ENCODE results near the gene ECE2. TPM values are rescaled to one million over a fixed set of nuclear protein-coding genes. Genes with fewer than 3 reads are reported as not detected.
A peak's percentile ranks its signal among the peaks of the same experiment; 100 is the strongest.

Gene ECE2
- total and polyA plus RNA-seq, 10 of the 15 experiments (the other 5 are each of a cell fraction or from before 2014, with no cell fraction given): not detected

DNA sequence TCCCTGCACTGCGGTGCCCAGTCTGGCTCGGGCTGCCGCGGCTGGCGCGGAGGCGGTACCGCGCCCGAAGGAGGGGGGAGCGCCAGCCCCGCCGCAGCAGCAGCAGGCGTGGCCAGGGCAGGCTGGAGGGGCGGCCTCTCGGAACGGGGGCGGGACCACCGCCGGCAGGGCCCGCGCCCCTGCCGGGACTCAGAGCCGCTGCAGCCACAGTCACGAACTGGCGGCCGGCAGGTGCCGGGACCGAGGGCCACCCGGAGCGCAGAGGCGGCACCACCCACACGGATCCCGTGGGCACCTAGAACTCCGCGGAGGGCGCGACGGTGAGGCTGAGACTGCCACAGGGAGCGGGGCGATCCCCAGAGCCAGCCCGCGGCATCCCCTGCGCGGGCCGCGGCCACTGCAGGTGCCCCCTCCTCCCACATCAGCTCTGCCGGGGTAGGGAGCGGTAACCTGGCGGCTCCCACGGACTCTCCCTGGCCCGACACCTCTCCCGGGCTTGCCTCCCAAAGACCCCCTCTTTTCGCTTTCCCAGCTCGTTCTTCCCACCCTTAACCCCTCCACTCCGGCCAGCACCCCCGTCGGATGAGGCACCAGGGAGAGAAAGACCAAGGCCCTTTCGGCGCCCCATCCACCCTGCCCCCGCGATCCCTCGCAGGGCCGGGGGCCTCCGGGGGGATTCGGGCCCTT lies 46.3 kb upstream of the ECE2 start, which contains the start of gene VWA5B2:
Gene VWA5B2, plus strand, starts transcription at position 192 of the 687 bp plus-strand sequence. CDS start 944 bp downstream, outside the sequence.
- intact Hi-C loops (cut with micrococcal nuclease; ENCODE audit: unreplicated experiment) (no loop called here), in situ Hi-C loops (cut with MboI) (no loop called here)
- H3K9ac ChIP-seq (ENCODE audit: control insufficient read depth, insufficient read depth, low read length): no peak within 1 kb of the TSS
- H3K79me2 ChIP-seq (ENCODE audit: control insufficient read depth, insufficient read depth, low read length): no peaks in the 10 kb centered on the region
- H2AFZ ChIP-seq (ENCODE audit: control insufficient read depth, low read depth, low read length): peak within 1 kb of the TSS; percentile 51
- CTCF ChIA-PET: interaction anchor here (4.4 kb wide), 1 partner anchor 23 kb away, joined by 69 read pairs; the partner anchor contains the start of gene EEF1AKMT4
- H3K27ac ChIP-seq (ENCODE audit: control insufficient read depth, insufficient read depth): no peak within 1 kb of the TSS
- peak within 1 kb of the TSS; percentile 29; the same call in 1 of the 2 replicates for H3K4me3 ChIP-seq
- H3K4me1 ChIP-seq (ENCODE audit: control insufficient read depth, insufficient read depth, low read length): no peaks in the 10 kb centered on the region
- peaks cover 16 to 18% of the 10 kb centered on the region in 2 experiments for H3K27me3 ChIP-seq (replicated peaks in 1 of 2; ENCODE audit: control insufficient read depth in 2 of 2, insufficient read depth in 2 of 2, low read length in 1 of 2)
- DNase-seq (ENCODE audit: low read depth, low spot score): no peak
- FAIRE-seq: no peak
- H3K4me2 ChIP-seq (ENCODE audit: control insufficient read depth, insufficient read depth): peak within 1 kb of the TSS; percentile 77; the same call in 1 of the 2 replicates
- H3K36me3 ChIP-seq (ENCODE audit: control insufficient read depth in 2 of 2, insufficient read depth in 2 of 2, low read length in 1 of 2): no peaks in the 10 kb centered on the region
- 2% methylated on average over 44 of the region's 66 CpGs for WGBS (ENCODE audit: insufficient coverage, insufficient replicate concordance, low lambda C conversion rate, missing lambda C conversion rate)
- ATAC-seq: peak; percentile 96
- BruUV-seq (replicated peaks): no TSS peak
- SMC1A ChIA-PET (ENCODE audit: uncharacterized antibody, unreplicated experiment): interaction anchor here (0.8 kb wide), 1 partner anchor 20 kb away, joined by 3 read pairs; the partner anchor contains the start of gene EEF1AKMT4
- RAD21 ChIA-PET (ENCODE audit: unreplicated experiment): interaction anchor here (1.0 to 1.1 kb wide), 2 partner anchors 11 to 334 kb away, joined by 4 read pairs; no protein-coding TSS in a partner anchor
- POLR2A ChIA-PET: no interaction called here
- H3K9me3 ChIP-seq (replicated peaks; ENCODE audit: control insufficient read depth, insufficient read depth, low read length): no peaks in the 10 kb centered on the region
- no peaks in the 10 kb centered on the region for H4K20me1 ChIP-seq (ENCODE audit: control insufficient read depth, insufficient read depth)
- TF ChIP-seq EGR1 (IDR thresholded peaks at IDR 0.05; ENCODE audit: borderline replicate concordance in 1 of 2, low read depth in 2 of 2, low read length in 2 of 2): peak in 1 of 2 experiments; percentile 55; a peak in 2 of 3 replicates
- no peak for TF ChIP-seq NFIC (IDR thresholded peaks at IDR 0.05; ENCODE audit: low read depth, low read length)
- peak; percentile 49 for TF ChIP-seq SUZ12 (IDR thresholded peaks at IDR 0.05; ENCODE audit: unreplicated experiment)
- TF ChIP-seq, protein P1, sequence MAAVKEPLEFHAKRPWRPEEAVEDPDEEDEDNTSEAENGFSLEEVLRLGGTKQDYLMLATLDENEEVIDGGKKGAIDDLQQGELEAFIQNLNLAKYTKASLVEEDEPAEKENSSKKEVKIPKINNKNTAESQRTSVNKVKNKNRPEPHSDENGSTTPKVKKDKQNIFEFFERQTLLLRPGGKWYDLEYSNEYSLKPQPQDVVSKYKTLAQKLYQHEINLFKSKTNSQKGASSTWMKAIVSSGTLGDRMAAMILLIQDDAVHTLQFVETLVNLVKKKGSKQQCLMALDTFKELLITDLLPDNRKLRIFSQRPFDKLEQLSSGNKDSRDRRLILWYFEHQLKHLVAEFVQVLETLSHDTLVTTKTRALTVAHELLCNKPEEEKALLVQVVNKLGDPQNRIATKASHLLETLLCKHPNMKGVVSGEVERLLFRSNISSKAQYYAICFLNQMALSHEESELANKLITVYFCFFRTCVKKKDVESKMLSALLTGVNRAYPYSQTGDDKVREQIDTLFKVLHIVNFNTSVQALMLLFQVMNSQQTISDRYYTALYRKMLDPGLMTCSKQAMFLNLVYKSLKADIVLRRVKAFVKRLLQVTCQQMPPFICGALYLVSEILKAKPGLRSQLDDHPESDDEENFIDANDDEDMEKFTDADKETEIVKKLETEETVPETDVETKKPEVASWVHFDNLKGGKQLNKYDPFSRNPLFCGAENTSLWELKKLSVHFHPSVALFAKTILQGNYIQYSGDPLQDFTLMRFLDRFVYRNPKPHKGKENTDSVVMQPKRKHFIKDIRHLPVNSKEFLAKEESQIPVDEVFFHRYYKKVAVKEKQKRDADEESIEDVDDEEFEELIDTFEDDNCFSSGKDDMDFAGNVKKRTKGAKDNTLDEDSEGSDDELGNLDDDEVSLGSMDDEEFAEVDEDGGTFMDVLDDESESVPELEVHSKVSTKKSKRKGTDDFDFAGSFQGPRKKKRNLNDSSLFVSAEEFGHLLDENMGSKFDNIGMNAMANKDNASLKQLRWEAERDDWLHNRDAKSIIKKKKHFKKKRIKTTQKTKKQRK (IDR thresholded peaks at IDR 0.05; ENCODE audit: low read depth, low read length): no peak
- TF ChIP-seq, protein P2, sequence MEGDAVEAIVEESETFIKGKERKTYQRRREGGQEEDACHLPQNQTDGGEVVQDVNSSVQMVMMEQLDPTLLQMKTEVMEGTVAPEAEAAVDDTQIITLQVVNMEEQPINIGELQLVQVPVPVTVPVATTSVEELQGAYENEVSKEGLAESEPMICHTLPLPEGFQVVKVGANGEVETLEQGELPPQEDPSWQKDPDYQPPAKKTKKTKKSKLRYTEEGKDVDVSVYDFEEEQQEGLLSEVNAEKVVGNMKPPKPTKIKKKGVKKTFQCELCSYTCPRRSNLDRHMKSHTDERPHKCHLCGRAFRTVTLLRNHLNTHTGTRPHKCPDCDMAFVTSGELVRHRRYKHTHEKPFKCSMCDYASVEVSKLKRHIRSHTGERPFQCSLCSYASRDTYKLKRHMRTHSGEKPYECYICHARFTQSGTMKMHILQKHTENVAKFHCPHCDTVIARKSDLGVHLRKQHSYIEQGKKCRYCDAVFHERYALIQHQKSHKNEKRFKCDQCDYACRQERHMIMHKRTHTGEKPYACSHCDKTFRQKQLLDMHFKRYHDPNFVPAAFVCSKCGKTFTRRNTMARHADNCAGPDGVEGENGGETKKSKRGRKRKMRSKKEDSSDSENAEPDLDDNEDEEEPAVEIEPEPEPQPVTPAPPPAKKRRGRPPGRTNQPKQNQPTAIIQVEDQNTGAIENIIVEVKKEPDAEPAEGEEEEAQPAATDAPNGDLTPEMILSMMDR (IDR thresholded peaks at IDR 0.05 in 2 of 3, conservative IDR thresholded peaks at IDR 0.05 in 1 of 3; ENCODE audit: control insufficient read depth in 2 of 3, extremely low read depth in 1 of 3, insufficient read depth in 1 of 3, low read depth in 3 of 3, low read length in 3 of 3): peak in 1 of 3 experiments; percentile 18; a peak in 1 of 6 replicates
- no peak for TF ChIP-seq SIN3A (IDR thresholded peaks at IDR 0.05; ENCODE audit: low read depth, low read length)
- no peak for TF ChIP-seq JUND (IDR thresholded peaks at IDR 0.05; ENCODE audit: low read depth, low read length)
- no peak for TF ChIP-seq MAX (IDR thresholded peaks at IDR 0.05; ENCODE audit: low read depth, low read length)
- TF ChIP-seq, protein P3, sequence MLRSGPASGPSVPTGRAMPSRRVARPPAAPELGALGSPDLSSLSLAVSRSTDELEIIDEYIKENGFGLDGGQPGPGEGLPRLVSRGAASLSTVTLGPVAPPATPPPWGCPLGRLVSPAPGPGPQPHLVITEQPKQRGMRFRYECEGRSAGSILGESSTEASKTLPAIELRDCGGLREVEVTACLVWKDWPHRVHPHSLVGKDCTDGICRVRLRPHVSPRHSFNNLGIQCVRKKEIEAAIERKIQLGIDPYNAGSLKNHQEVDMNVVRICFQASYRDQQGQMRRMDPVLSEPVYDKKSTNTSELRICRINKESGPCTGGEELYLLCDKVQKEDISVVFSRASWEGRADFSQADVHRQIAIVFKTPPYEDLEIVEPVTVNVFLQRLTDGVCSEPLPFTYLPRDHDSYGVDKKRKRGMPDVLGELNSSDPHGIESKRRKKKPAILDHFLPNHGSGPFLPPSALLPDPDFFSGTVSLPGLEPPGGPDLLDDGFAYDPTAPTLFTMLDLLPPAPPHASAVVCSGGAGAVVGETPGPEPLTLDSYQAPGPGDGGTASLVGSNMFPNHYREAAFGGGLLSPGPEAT (IDR thresholded peaks at IDR 0.05; ENCODE audit: low read depth): no peak
- TF ChIP-seq YBX1 (IDR thresholded peaks at IDR 0.05): no peak
- TF ChIP-seq, protein P4, sequence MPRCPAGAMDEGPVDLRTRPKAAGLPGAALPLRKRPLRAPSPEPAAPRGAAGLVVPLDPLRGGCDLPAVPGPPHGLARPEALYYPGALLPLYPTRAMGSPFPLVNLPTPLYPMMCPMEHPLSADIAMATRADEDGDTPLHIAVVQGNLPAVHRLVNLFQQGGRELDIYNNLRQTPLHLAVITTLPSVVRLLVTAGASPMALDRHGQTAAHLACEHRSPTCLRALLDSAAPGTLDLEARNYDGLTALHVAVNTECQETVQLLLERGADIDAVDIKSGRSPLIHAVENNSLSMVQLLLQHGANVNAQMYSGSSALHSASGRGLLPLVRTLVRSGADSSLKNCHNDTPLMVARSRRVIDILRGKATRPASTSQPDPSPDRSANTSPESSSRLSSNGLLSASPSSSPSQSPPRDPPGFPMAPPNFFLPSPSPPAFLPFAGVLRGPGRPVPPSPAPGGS (IDR thresholded peaks at IDR 0.05; ENCODE audit: borderline replicate concordance, insufficient read depth, low read depth, low read length, poor library complexity, severe bottlenecking): no peak
- no peak for TF ChIP-seq TARDBP (IDR thresholded peaks at IDR 0.05; ENCODE audit: borderline replicate concordance)
- peak; percentile 58; the same call in 1 of the 2 replicates for TF ChIP-seq LARP7 (IDR thresholded peaks at IDR 0.05)
- no peak for TF ChIP-seq TCF7 (IDR thresholded peaks at IDR 0.05; ENCODE audit: borderline replicate concordance)
